HEK293T (cell line): Measurements from ENCODE around the gene EIF4E2.

ENCODE experiments used
- CTCF ChIA-PET: fragments of 350-600 bp; formaldehyde crosslinking; extraction: SDS; loops from one replicate; lab custom pipeline; 2021; ENCODE audit warnings: antibody characterized with exemption, inconsistent platforms; lab: Yijun Ruan, JAX
- POLR2A ChIA-PET: fragments of 350-600 bp; formaldehyde crosslinking; extraction: SDS; loops from one replicate; lab custom pipeline; 2020; ENCODE audit warnings: antibody characterized with exemption, inconsistent platforms; lab: Yijun Ruan, JAX
- DNase-seq: peaks from one replicate; pipeline ENCODE4 v3.0.0; 2012; ENCODE audit warnings: mixed read lengths; ENCODE audit errors: extremely low spot score
- ARNT ChIP-seq: fragments of 450-650 bp; IDR thresholded peaks from 2 replicates; pipeline ENCODE4 v1.6.1; 2017; ENCODE audit warnings: mild to moderate bottlenecking
- BHLHE40 ChIP-seq: fragments of 450-650 bp; IDR thresholded peaks from 2 replicates; pipeline ENCODE4 v1.6.1; 2016; ENCODE audit warnings: mild to moderate bottlenecking, moderate library complexity, borderline replicate concordance
- CTBP1 ChIP-seq: fragments of 450-650 bp; IDR thresholded peaks from 2 replicates; pipeline ENCODE4 v1.6.1; 2016; ENCODE audit warnings: borderline replicate concordance
- ELF4 ChIP-seq: fragments of 450-650 bp; IDR thresholded peaks from 2 replicates; pipeline ENCODE4 v1.6.1; 2017; ENCODE audit warnings: antibody characterized with exemption
- FOXA1 ChIP-seq: fragments of 450-650 bp; IDR thresholded peaks from 2 replicates; pipeline ENCODE4 v1.6.1; 2016; ENCODE audit warnings: mild to moderate bottlenecking
- FOXK2 ChIP-seq: fragments of 450-650 bp; IDR thresholded peaks from 2 replicates; pipeline ENCODE4 v1.6.1; 2016; ENCODE audit warnings: mild to moderate bottlenecking
- FOXM1 ChIP-seq: fragments of 450-650 bp; IDR thresholded peaks from 2 replicates; pipeline ENCODE4 v1.6.1; 2017; ENCODE audit warnings: mild to moderate bottlenecking, borderline replicate concordance
- HDGF ChIP-seq: fragments of 450-650 bp; IDR thresholded peaks from 2 replicates; pipeline ENCODE4 v1.6.1; 2017; ENCODE audit warnings: antibody characterized with exemption, borderline replicate concordance
- L3MBTL2 ChIP-seq: fragments of 450-650 bp; conservative IDR thresholded peaks from 2 replicates; pipeline ENCODE4 v1.6.1; 2016; ENCODE audit warnings: mild to moderate bottlenecking
- LEF1 ChIP-seq: fragments of 450-650 bp; IDR thresholded peaks from 2 replicates; pipeline ENCODE4 v1.6.1; 2017; ENCODE audit warnings: mild to moderate bottlenecking, borderline replicate concordance
- NFRKB ChIP-seq: fragments of 450-650 bp; IDR thresholded peaks from 2 replicates; pipeline ENCODE4 v1.6.1; 2016; ENCODE audit warnings: mild to moderate bottlenecking, moderate library complexity
- SP1 ChIP-seq: fragments of 450-650 bp; IDR thresholded peaks from 2 replicates; pipeline ENCODE4 v1.6.1; 2017
- SUZ12 ChIP-seq: fragments of 450-650 bp; IDR thresholded peaks from 2 replicates; pipeline ENCODE4 v1.6.1; 2016; ENCODE audit warnings: mild to moderate bottlenecking
- TARDBP ChIP-seq: fragments of 450-650 bp; IDR thresholded peaks from 2 replicates; pipeline ENCODE4 v1.6.1; 2016
- ZNF384 ChIP-seq: fragments of 450-650 bp; IDR thresholded peaks from 2 replicates; pipeline ENCODE4 v1.6.1; 2016
- TF ChIP-seq, protein P1 (sequence below): fragments of 450-650 bp; IDR thresholded peaks from 2 replicates; pipeline ENCODE4 v1.6.1; 2016

The EIF4E2 gene

DNA sequence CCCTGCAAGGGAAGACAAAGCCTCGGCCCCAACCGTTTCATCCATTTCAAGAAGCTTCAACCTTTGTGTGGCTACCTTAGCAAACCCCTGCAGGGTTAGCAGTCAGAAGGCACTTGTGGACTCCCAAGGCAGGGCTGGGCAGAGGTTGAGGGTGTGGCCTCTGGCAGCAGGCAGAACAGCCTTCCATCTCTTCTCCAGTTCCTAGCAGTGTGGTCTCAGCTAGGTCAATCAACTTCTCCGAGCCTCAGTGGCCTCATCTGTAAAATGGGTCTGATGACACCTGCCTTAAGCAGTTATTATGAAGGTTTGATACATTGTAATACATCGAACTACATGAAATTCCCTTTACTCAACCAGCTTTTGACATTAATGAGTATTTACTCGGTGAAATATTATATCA is 37.1 kb upstream of the EIF4E2 start:
- no peak for TF ChIP-seq FOXA1
- no peak for TF ChIP-seq TARDBP
- no peak for TF ChIP-seq ELF4
- no peak for TF ChIP-seq L3MBTL2
- no peak for TF ChIP-seq FOXM1
- no peak for TF ChIP-seq FOXK2
- CTCF ChIA-PET = no interaction called here
- POLR2A ChIA-PET = no interaction called here
- no peak for DNase-seq

DNA sequence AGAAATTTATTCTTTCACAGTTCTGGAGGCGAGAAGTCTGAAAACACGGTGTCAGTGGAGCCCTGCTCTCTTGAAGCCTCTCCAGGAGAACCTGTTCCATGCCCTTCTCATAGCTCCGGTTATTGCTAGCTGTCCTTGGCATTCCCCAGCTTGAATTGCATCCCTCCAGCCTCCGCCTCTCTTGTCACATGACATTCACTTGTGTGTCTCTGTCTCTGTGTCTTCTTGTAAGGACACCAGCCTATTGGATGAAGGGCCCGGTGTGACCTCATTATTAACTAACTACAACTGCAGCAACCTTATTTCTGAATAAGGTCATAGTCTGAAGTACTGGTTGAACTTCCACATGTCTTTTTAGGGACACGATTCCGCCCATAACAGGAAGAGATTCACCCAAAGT is 34.9 kb upstream of the EIF4E2 start:
- POLR2A ChIA-PET = no interaction called here

DNA sequence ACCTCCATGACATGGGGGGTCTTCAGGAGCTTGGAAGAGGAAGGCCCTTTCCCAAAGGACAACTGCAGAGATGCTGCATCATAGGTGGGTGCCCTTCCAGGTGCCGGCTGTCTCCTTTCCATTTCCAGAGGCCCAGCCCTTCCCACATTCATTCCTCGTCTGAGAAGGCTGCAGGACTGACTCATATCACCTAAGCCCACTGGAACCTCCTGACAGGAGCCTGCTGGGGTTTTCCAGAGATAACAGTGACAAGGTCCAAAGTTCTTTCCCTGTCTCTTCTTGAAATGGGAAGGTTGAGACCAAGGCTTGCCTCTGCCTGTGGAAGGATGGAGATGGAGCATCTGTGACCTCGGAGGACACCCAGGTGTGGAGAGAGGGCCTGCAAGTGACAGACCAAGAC is 33.9 kb upstream of the EIF4E2 start:
- TF ChIP-seq, protein P1, sequence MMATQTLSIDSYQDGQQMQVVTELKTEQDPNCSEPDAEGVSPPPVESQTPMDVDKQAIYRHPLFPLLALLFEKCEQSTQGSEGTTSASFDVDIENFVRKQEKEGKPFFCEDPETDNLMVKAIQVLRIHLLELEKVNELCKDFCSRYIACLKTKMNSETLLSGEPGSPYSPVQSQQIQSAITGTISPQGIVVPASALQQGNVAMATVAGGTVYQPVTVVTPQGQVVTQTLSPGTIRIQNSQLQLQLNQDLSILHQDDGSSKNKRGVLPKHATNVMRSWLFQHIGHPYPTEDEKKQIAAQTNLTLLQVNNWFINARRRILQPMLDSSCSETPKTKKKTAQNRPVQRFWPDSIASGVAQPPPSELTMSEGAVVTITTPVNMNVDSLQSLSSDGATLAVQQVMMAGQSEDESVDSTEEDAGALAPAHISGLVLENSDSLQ = no peak
- TF ChIP-seq FOXK2 = no peak
- TF ChIP-seq ARNT = no peak
- TF ChIP-seq NFRKB = no peak
- no peak for TF ChIP-seq LEF1
- no peak for TF ChIP-seq FOXA1
- no peak for TF ChIP-seq HDGF
- no peak for TF ChIP-seq SP1
- TF ChIP-seq L3MBTL2 = no peak
- ChIA-PET POLR2A (no interaction called here), CTCF (no interaction called here)
- DNase-seq = no peak

More for the DNA sequence above, 34.9 kb upstream of the EIF4E2 start:
- no peak for DNase-seq
- CTCF ChIA-PET = interaction anchor here (0.7 kb wide), 1 partner anchor 71 kb away, joined by 3 read pairs; no protein-coding TSS in a partner anchor
- TF ChIP-seq CTBP1 (no peak), ARNT (no peak), FOXM1 (no peak), FOXK2 (no peak), ZNF384 (no peak), LEF1 (no peak), HDGF (no peak), TARDBP (no peak)

DNA sequence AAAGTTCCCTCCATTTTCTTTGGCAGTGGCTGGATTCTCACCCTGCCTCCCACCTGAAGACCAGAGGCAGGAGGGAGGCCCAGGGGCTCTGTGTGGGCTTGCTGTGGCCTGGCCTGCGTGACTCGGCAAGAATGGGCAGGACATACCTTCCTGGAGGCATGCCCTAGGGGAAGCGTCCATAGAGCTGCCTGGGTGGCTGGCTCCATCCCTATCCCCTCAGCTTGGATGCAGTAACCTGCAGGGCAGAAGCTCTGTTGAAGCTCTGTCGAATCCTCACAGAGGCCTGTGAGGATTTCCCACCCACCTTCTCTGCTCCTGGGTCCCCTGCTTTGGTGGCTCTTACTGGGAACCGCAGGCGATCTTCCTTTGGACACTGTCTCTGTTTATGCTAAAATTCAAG is 31.6 kb upstream of the EIF4E2 start:
- CTCF ChIA-PET = interaction anchor here (0.5 to 1.5 kb wide), 3 partner anchors 72 to 602 kb away, joined by 3 to 5 read pairs (median 3); no protein-coding TSS in a partner anchor
- TF ChIP-seq SUZ12 (no peak), NFRKB (no peak)
- no peak for DNase-seq
- POLR2A ChIA-PET = interaction anchor here (0.9 kb wide), 1 partner anchor 32 kb away, joined by 3 read pairs; the partner anchor contains the start of genes EIF4E2 and TIGD1

DNA sequence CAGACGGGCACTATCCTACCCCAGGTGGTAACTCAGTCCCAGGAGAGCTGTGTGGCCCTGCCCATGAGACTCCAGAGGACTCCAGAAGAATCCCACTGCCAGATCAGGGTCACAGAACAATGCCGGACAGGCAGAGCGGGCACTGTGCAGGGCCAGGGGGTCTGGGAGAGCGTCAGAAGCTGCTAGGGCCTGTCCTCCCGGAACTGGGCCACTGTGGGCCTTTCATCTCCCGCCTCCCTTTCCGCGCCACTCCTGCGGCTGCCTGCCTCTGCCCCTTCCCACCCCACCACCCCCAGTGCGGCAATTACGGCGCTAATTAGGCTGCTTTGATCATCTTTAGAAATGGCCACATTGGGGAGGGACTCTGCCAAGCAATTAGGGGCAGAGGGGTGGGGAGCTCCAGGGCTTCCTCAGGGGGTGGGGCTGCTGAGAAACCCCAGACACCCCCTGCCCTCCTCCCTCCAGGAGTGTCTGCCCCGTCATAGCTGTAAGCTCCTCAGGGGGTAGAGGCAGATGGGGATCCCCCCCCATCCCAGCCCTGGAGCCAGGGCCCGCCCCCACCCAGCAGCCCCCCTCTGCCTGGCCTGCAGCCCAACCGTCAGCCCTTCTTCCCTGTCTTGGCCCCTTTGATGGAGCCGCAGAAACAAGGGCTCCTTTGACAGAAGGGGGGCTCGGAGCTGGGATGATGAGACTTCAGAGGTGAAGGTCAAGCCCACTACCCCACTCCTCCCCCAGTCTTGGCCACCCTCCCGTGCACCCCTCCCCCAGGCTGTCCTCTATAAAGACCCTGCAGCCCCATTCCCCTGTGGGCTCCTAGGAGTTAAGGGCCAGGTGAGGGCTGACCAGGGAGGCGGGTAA is 30.7 kb upstream of the EIF4E2 start, which contains the start of gene PRSS56:
Gene PRSS56 (plus strand): TSS at position 808 of the 858 bp plus-strand sequence. CDS start 211 bp downstream, outside the sequence.
- POLR2A ChIA-PET = interaction anchor here (0.9 kb wide), 1 partner anchor 31 kb away, joined by 3 read pairs; the partner anchor contains the start of genes EIF4E2 and TIGD1
- CTCF ChIA-PET = interaction anchor here (0.5 to 1.5 kb wide), 5 partner anchors 43 to 603 kb away, joined by 3 to 5 read pairs (median 3); no protein-coding TSS in a partner anchor
- no peak for DNase-seq
- TF ChIP-seq ARNT (no peak), FOXA1 (no peak), NFRKB (no peak), ELF4 (no peak), HDGF (no peak), ZNF384 (no peak), LEF1 (no peak), BHLHE40 (no peak), CTBP1 (no peak), SUZ12 (no peak), FOXM1 (no peak), TARDBP (no peak), FOXK2 (no peak), L3MBTL2 (no peak), SP1 (no peak)
- TF ChIP-seq, protein P1 = no peak

DNA sequence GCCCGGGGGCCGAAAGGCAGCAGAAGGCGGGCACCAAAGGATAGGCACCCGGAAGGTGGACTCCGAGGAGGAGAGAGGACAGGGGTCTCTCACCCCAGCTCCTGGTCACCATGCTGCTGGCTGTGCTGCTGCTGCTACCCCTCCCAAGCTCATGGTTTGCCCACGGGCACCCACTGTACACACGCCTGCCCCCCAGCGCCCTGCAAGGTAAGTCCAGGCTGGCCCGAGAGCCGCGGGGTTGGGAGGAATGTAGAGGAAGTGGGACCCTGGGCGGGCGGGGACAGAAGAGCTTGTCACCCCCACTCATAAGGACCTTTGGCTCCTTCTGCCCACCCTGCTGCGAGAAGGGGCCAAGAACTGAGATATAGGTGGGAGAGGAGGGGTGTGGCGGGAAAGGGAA is 30.0 kb upstream of the EIF4E2 start:
- TF ChIP-seq FOXA1 (no peak), HDGF (no peak), SP1 (no peak), FOXK2 (no peak), CTBP1 (no peak), NFRKB (no peak), ZNF384 (no peak), L3MBTL2 (no peak), FOXM1 (no peak), ARNT (no peak), ELF4 (no peak), TARDBP (no peak), BHLHE40 (no peak), LEF1 (no peak), SUZ12 (no peak)
- TF ChIP-seq, protein P1 = no peak
- POLR2A ChIA-PET = no interaction called here
- CTCF ChIA-PET = interaction anchor here (0.6 to 0.9 kb wide), 4 partner anchors 43 to 510 kb away, joined by 3 to 4 read pairs (median 3); no protein-coding TSS in a partner anchor
- no peak for DNase-seq
